GM23248 (cell line): Measurements from ENCODE around the gene TUBB6.

Source experiments
- EZH2 ChIP-seq: fragments of 200-600 bp; sonication (generic); IDR thresholded peaks from 2 replicates; pipeline ENCODE4 v1.6.1; 2018; ENCODE audit warnings: antibody characterized with exemption, mild to moderate bottlenecking; ENCODE audit not compliant: insufficient read depth, poor library complexity, severe bottlenecking
- EZH2phosphoT487 ChIP-seq: fragments of 200-600 bp; sonication (generic); IDR thresholded peaks from 2 replicates; pipeline ENCODE4 v1.6.1; 2018; ENCODE audit warnings: antibody characterized with exemption, moderate library complexity, mild to moderate bottlenecking, low read depth; ENCODE audit not compliant: insufficient read depth

GRCh38 chr18:12340945-12341660, 33.1 kb downstream of the TUBB6 start:
- TF ChIP-seq EZH2 (no peak), EZH2phosphoT487 (no peak)
